Measurements from ENCODE around the gene LYSMD1.

LYSMD1 gene

GRCh38 chr1:151193856-151194255 is 28.2 kb upstream of the LYSMD1 start:
- Histone ChIP-seq H3K4me2 (ENCODE audit: insufficient read depth, low read length) (no peak overlapping the region), H3K9ac (ENCODE audit: low read depth, low read length) (no peak overlapping the region), H3K36me3 (ENCODE audit: insufficient read depth, low read length) (no peaks in the 10 kb centered on the region; the same call in 1 of the 2 replicates), H3K9me3 (ENCODE audit: insufficient read depth, low read length, severe bottlenecking) (no peaks in the 10 kb centered on the region), H3K4me3 (ENCODE audit: low read depth in 1 of 2, low read length in 2 of 2) (no peak overlapping the region), H3K4me1 (ENCODE audit: insufficient read depth, low read length) (peaks cover 27% of the 10 kb centered on the region), H3K79me2 (ENCODE audit: insufficient read depth, low read length) (peaks cover 16% of the 10 kb centered on the region), H3K27ac (ENCODE audit: low read length) (no peak overlapping the region), H2AFZ (ENCODE audit: low read depth, low read length) (no peak overlapping the region), H4K20me1 (ENCODE audit: insufficient read depth, low read length) (peaks cover under 1% of the 10 kb centered on the region; the same call in 1 of the 2 replicates), H3K27me3 (ENCODE audit: insufficient read depth, low read length, poor library complexity) (no peaks in the 10 kb centered on the region)
- DNase-seq = no peak
- no peak for TF ChIP-seq CTCF (IDR thresholded peaks at IDR 0.05; ENCODE audit: borderline replicate concordance, extremely low read depth, low read length, poor library complexity, severe bottlenecking)
- no peak for TF ChIP-seq EZH2 (IDR thresholded peaks at IDR 0.05; ENCODE audit: borderline replicate concordance, low read depth, low read length, severe bottlenecking)
- no peak for ATAC-seq (ENCODE audit: insufficient read depth, low read depth)

GRCh38 chr1:151193304-151193703 is 27.6 kb upstream of the LYSMD1 start:
- Histone ChIP-seq H3K36me3 (ENCODE audit: insufficient read depth, low read length) (no peaks in the 10 kb centered on the region), H3K9ac (ENCODE audit: low read depth, low read length) (no peak overlapping the region), H3K27me3 (ENCODE audit: insufficient read depth, low read length, poor library complexity) (no peaks in the 10 kb centered on the region), H3K79me2 (ENCODE audit: insufficient read depth, low read length) (peaks cover 16% of the 10 kb centered on the region), H3K4me1 (ENCODE audit: insufficient read depth, low read length) (peaks cover 32% of the 10 kb centered on the region), H3K4me3 (ENCODE audit: low read depth in 1 of 2, low read length in 2 of 2) (no peak overlapping the region), H3K4me2 (ENCODE audit: insufficient read depth, low read length) (no peak overlapping the region), H4K20me1 (ENCODE audit: insufficient read depth, low read length) (no peaks in the 10 kb centered on the region), H3K9me3 (ENCODE audit: insufficient read depth, low read length, severe bottlenecking) (no peaks in the 10 kb centered on the region), H2AFZ (ENCODE audit: low read depth, low read length) (no peak overlapping the region), H3K27ac (ENCODE audit: low read length) (no peak overlapping the region)
- ATAC-seq (ENCODE audit: insufficient read depth, low read depth) = no peak
- TF ChIP-seq EZH2 (IDR thresholded peaks at IDR 0.05; ENCODE audit: borderline replicate concordance, low read depth, low read length, severe bottlenecking) (no peak), CTCF (IDR thresholded peaks at IDR 0.05; ENCODE audit: borderline replicate concordance, extremely low read depth, low read length, poor library complexity, severe bottlenecking) (no peak)
- DNase-seq = no peak

GRCh38 chr1:151192047-151192446 is 26.3 kb upstream of the LYSMD1 start:
- ATAC-seq (ENCODE audit: insufficient read depth, low read depth) (no peak), DNase-seq (no peak)
- no peak overlapping the region for H3K4me3 ChIP-seq (ENCODE audit: low read depth in 1 of 2, low read length in 2 of 2)
- no peak overlapping the region for H2AFZ ChIP-seq (ENCODE audit: low read depth, low read length)
- TF ChIP-seq EZH2 (IDR thresholded peaks at IDR 0.05; ENCODE audit: borderline replicate concordance, low read depth, low read length, severe bottlenecking) = no peak
- no peak for TF ChIP-seq CTCF (IDR thresholded peaks at IDR 0.05; ENCODE audit: borderline replicate concordance, extremely low read depth, low read length, poor library complexity, severe bottlenecking)
- peaks cover 33% of the 10 kb centered on the region for H3K4me1 ChIP-seq (ENCODE audit: insufficient read depth, low read length)
- H3K4me2 ChIP-seq (ENCODE audit: insufficient read depth, low read length) = no peak overlapping the region
- no peaks in the 10 kb centered on the region for H4K20me1 ChIP-seq (ENCODE audit: insufficient read depth, low read length)
- H3K27me3 ChIP-seq (ENCODE audit: insufficient read depth, low read length, poor library complexity) = no peaks in the 10 kb centered on the region
- no peak overlapping the region for H3K9ac ChIP-seq (ENCODE audit: low read depth, low read length)
- no peaks in the 10 kb centered on the region for H3K36me3 ChIP-seq (ENCODE audit: insufficient read depth, low read length)
- H3K9me3 ChIP-seq (ENCODE audit: insufficient read depth, low read length, severe bottlenecking) = no peaks in the 10 kb centered on the region
- H3K27ac ChIP-seq (ENCODE audit: low read length) = no peak overlapping the region
- peaks cover 29% of the 10 kb centered on the region for H3K79me2 ChIP-seq (ENCODE audit: insufficient read depth, low read length)

Measured in DND-41 (cell line).